Measurements from ENCODE around the gene RAB37.

DNA sequence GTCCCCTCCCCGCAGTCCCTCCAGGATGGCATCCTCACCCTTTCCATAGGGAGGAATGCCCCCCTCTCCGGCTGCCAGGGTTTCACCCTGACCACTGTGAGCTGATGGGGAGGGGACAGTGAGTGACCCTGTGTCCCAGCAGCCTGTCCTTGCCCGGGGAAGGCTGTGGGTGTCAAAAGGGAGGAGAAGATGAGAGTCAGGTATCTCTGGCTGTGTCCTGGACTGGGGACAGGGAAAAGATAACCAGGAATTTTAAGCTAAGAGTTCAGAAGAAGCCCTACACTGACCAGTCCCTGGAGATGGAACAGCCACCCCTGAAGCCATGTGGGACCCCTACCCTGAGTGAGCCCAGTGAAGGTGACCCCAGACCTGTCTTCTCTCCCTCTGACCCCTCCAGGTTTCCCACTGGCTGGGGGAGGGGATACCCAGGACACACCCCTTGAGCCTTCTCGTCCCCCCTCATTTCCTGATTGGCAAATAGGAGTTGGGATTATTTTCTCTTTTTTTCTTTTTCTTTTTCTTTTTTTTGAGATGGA lies 27.8 kb downstream of the RAB37 start:
- TF ChIP-seq, protein P1, sequence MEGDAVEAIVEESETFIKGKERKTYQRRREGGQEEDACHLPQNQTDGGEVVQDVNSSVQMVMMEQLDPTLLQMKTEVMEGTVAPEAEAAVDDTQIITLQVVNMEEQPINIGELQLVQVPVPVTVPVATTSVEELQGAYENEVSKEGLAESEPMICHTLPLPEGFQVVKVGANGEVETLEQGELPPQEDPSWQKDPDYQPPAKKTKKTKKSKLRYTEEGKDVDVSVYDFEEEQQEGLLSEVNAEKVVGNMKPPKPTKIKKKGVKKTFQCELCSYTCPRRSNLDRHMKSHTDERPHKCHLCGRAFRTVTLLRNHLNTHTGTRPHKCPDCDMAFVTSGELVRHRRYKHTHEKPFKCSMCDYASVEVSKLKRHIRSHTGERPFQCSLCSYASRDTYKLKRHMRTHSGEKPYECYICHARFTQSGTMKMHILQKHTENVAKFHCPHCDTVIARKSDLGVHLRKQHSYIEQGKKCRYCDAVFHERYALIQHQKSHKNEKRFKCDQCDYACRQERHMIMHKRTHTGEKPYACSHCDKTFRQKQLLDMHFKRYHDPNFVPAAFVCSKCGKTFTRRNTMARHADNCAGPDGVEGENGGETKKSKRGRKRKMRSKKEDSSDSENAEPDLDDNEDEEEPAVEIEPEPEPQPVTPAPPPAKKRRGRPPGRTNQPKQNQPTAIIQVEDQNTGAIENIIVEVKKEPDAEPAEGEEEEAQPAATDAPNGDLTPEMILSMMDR (IDR thresholded peaks at IDR 0.05; ENCODE audit: poor library complexity, severe bottlenecking) = no peak
- no peak for TF ChIP-seq SMC3 (conservative IDR thresholded peaks at IDR 0.05; ENCODE audit: poor library complexity)
- no peak for TF ChIP-seq POLR2AphosphoS5 (IDR thresholded peaks at IDR 0.05)
